Common myeloid progenitor, CD34-positive (primary cell): ENCODE data around the gene ERGIC2.

Experiments
- CTCF ChIA-PET: fragments of 350-600 bp; sonication (Branson Sonifier 250); formaldehyde crosslinking; loops from one replicate; lab custom pipeline; 2021; ENCODE audit warnings: antibody characterized with exemption; lab: Charles Lee
- POLR2A ChIA-PET: fragments of 350-600 bp; sonication (Branson Sonifier 250); formaldehyde crosslinking; loops from one replicate; lab custom pipeline; 2021; ENCODE audit warnings: antibody characterized with exemption; lab: Charles Lee
- DNase-seq, 3 donors: peaks; one replicate each; pipeline versions ENCODE4 v3.0.0 to v3.0.0-alpha.2; 2013
- H3K27ac ChIP-seq, 2 experiments: 1 replicate in 1 of 2; 2 replicates in 1 of 2; pipeline ENCODE4 v1.7.0; 2013; ENCODE audit warnings: inconsistent platforms in 2 of 2, low read length in 2 of 2, mild to moderate bottlenecking in 2 of 2, low read depth in 1 of 2, moderate library complexity in 1 of 2; ENCODE audit not compliant: severe bottlenecking in 2 of 2, insufficient read depth in 1 of 2, poor library complexity in 1 of 2
- H3K27me3 ChIP-seq, 5 experiments: replicated peaks in 2 of 5; 1 replicate in 3 of 5; 2 replicates in 2 of 5; pipeline versions ENCODE4 v1.6.1 to v1.7.0; 2013; ENCODE audit warnings: low read length in 4 of 5, mild to moderate bottlenecking in 2 of 5, moderate library complexity in 2 of 5, inconsistent platforms in 1 of 5; ENCODE audit not compliant: insufficient read depth in 5 of 5, control insufficient read depth in 4 of 5
- H3K36me3 ChIP-seq, 4 experiments: 1 replicate in 2 of 4; 2 replicates in 2 of 4; pipeline versions ENCODE4 v1.6.1 to v1.7.0; 2013; ENCODE audit warnings: low read length in 3 of 4, control low read depth in 1 of 4, mild to moderate bottlenecking in 1 of 4; ENCODE audit not compliant: control insufficient read depth in 4 of 4, insufficient read depth in 4 of 4
- H3K4me1 ChIP-seq, 4 experiments: 1 replicate in 3 of 4; 2 replicates in 1 of 4; pipeline versions ENCODE4 v1.6.1 to v1.7.1; 2013; ENCODE audit warnings: low read length in 3 of 4, mild to moderate bottlenecking in 3 of 4, control low read depth in 1 of 4, inconsistent platforms in 1 of 4, moderate library complexity in 1 of 4; ENCODE audit not compliant: control insufficient read depth in 4 of 4, insufficient read depth in 4 of 4; ENCODE audit errors: control extremely low read depth in 1 of 4
- H3K4me3 ChIP-seq, 7 experiments: 1 replicate in 4 of 7; 2 replicates in 3 of 7; pipeline versions ENCODE4 v1.5.1 to v1.7.0; 2013; ENCODE audit warnings: mild to moderate bottlenecking in 7 of 7, low read length in 6 of 7, moderate library complexity in 6 of 7, inconsistent platforms in 2 of 7, low read depth in 2 of 7, control low read depth in 1 of 7; ENCODE audit not compliant: insufficient read depth in 4 of 7, control insufficient read depth in 1 of 7; ENCODE audit errors: extremely low read depth in 1 of 7
- H3K9me3 ChIP-seq, 5 experiments: 1 replicate in 4 of 5; 2 replicates in 1 of 5; pipeline versions ENCODE4 v1.6.1 to v1.7.1; 2013; ENCODE audit warnings: low read length in 4 of 5, mild to moderate bottlenecking in 2 of 5, inconsistent platforms in 1 of 5, low read depth in 1 of 5, moderate library complexity in 1 of 5; ENCODE audit not compliant: control insufficient read depth in 4 of 5, insufficient read depth in 2 of 5; ENCODE audit errors: control extremely low read depth in 1 of 5
- WGBS: methylation state at CpG from one replicate; pipeline ENCODE4 v1.1.5; 2013; ENCODE audit not compliant: insufficient coverage; 5-methylcytosine and 5-hydroxymethylcytosine counted together

The ERGIC2 gene

DNA sequence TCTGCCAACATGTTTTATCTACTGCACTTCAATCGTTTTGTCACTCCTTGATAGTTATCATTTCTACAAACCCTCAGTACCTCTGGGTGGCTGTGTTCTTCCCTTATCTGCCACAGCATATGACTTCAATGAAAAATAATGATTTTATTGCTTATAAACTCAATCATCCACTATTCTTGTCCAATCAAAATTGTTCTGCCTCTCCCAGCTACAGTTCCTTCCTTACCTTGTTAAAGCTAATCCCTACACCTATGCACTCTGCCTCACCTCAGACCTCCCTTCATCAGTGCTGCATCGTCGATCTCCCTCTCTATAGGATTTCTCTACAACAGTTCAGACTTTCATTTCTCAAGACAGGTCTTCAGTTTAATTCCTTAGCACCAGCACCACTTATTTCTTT is 58.8 kb downstream of the ERGIC2 start:
- CTCF ChIA-PET: interaction anchor here (1.2 to 1.6 kb wide), 2 partner anchors 14 to 249 kb away, joined by 5 to 7 read pairs; no protein-coding TSS in a partner anchor
- DNase-seq: no peak
- H3K27me3 ChIP-seq: no peaks in the 10 kb centered on the region
- H3K36me3 ChIP-seq: peaks cover 3 to 26% (median 16%) of the 10 kb centered on the region in 4 experiments
- no peak overlapping the region for H3K4me3 ChIP-seq
- H3K27ac ChIP-seq: no peak overlapping the region
- peaks cover 0 to 9% (median 1%) of the 10 kb centered on the region in 4 experiments for H3K4me1 ChIP-seq
- 90% methylated on average over 3 of the region's 3 CpGs for whole genome bisulfite sequencing
- H3K9me3 ChIP-seq: peaks cover 0 to 4% (median 0%) of the 10 kb centered on the region in 5 experiments
- POLR2A ChIA-PET: no interaction called here

DNA sequence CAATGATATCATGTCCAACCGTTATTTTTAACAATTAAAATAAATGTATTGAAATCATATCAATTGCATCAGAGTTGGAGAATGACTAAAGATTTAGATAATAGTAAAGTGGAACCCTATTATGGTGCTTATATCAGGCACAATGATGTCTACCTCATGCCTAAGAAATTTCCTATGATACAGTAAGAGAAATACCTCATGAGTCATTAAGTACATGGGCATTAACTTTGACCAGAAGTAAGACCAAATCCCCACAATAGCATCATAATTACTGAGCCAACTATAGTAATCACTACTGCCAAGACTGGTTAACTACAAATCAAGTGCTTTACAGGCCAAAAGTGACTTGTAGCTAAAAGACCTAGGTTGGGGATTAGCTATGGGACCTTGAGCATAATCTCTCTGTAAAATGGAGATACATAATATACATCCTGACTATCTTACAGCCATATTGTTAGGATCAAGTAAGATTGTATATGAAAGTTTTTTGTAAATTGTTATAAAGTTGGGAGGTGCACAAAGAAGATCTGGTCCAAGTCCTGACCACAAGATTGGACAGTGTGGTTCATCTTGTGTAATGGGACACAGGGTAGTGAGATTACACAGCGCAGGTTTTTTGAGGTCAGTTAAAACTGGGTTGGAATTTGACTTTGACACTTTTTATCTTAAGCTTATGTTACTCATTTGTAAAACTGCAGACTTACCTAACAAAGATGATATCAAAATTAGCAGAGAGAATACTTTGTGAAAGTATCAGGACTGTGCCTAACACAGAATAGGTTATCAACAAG is 60.5 kb downstream of the ERGIC2 start:
- POLR2A ChIA-PET: no interaction called here
- peaks cover 6 to 26% (median 16%) of the 10 kb centered on the region in 4 experiments for H3K36me3 ChIP-seq
- no CpG with 5 or more reads among the region's 2 CpGs for WGBS
- H3K4me3 ChIP-seq: no peak overlapping the region
- peaks cover 2 to 19% (median 7%) of the 10 kb centered on the region in 4 experiments for H3K4me1 ChIP-seq
- H3K9me3 ChIP-seq: peaks cover 0 to 4% (median 0%) of the 10 kb centered on the region in 5 experiments
- no peak for DNase-seq
- no peak overlapping the region for H3K27ac ChIP-seq
- no peaks in the 10 kb centered on the region for H3K27me3 ChIP-seq
- CTCF ChIA-PET: interaction anchor here (1.0 to 3.7 kb wide), 4 partner anchors 10 to 32 kb away, joined by 3 to 37 read pairs (median 6); no protein-coding TSS in a partner anchor

DNA sequence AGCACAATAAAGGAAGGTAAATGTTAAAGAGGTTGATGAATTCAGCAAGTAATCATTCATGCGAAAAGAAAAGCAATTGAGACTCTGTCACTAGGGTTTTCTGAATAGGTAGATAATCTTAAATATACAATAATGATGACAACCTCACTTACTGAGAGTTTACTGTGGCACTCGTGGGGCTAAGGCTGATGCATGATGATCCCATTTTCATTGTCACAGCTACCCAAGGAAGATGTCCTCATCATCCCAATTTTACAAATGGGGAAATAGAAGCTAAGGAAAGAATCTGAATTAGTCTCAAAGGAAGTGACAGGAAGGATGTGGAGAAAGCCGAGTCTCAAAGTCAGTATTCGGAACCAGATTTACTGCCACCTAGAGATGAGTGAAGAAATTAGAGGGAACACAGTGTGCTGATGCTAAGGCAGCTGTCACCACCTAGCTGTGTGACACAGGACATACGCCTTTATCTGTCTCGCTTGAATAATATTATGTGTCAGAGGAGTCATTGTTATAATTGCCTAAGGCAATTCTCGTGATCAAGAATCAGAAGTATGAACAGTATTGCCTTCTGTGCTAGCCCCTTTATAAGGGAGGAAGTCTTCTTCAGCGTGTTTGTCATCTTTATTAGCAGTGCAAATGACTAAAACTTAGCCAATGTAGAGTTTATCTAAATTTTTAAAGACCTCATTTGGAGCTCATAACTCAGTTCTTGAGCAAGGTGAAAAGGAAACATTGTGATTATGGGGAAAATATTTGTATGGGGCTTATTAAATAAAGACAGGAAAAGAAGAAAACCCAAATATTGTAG is 63.2 kb downstream of the ERGIC2 start:
- DNase-seq: peak; percentile 86 to 90 (median 87)
- H3K36me3 ChIP-seq: peaks cover 6 to 21% (median 14%) of the 10 kb centered on the region in 4 experiments
- H3K27ac ChIP-seq: no peak overlapping the region
- ChIA-PET CTCF (interaction anchor here (0.6 to 4.5 kb wide), 45 partner anchors 9 to 1585 kb away, joined by 3 to 67 read pairs (median 4); partner anchors contain the start of gene ERGIC2), POLR2A (interaction anchor here (0.7 to 1.3 kb wide), 3 partner anchors 18 to 169 kb away, joined by 3 to 4 read pairs (median 3); partner anchors contain the start of gene FAR2)
- H3K4me1 ChIP-seq: peaks cover 2 to 41% (median 19%) of the 10 kb centered on the region in 4 experiments
- peaks cover 0 to 3% (median 0%) of the 10 kb centered on the region in 5 experiments for H3K9me3 ChIP-seq
- whole genome bisulfite sequencing: 21% methylated on average over 5 of the region's 8 CpGs
- H3K27me3 ChIP-seq: no peaks in the 10 kb centered on the region
- peak overlapping the region in 3 of 7 experiments; percentile 20 to 65 (median 43) for H3K4me3 ChIP-seq

DNA sequence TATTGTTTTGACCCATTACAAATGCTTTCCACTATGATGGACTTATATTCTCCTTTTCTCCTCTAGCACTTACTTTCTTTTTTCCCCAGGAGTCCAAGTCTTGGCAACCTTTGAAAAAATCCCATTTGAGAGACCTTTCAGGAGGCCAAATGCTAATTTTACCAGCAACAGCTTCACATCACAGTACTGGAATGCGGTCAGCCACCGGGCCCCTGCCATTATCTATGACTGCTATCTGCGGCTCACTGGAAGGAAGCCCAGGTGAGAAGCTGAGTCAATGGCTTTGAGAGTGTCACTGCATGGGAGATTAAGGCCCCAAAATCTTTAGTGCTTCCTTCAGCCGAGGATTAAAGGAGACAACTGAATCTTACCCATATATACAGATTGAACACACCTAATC is 64.2 kb downstream of the ERGIC2 start:
- 54% methylated on average over 3 of the region's 4 CpGs for WGBS
- Histone ChIP-seq H3K4me1 (peaks cover 2 to 42% (median 19%) of the 10 kb centered on the region in 4 experiments), H3K27me3 (no peaks in the 10 kb centered on the region), H3K36me3 (peaks cover 5 to 19% (median 14%) of the 10 kb centered on the region in 4 experiments), H3K27ac (peak overlapping the region in 1 of 2 experiments; percentile 64), H3K9me3 (no peaks in the 10 kb centered on the region), H3K4me3 (peak overlapping the region in 5 of 7 experiments; percentile 12 to 65 (median 33))
- DNase-seq: peak; percentile 23 to 53 (median 43)
- CTCF ChIA-PET: interaction anchor here (1.0 to 4.5 kb wide), 25 partner anchors 8 to 1584 kb away, joined by 3 to 67 read pairs (median 5); no protein-coding TSS in a partner anchor
- POLR2A ChIA-PET: interaction anchor here (0.6 to 1.3 kb wide), 2 partner anchors 17 to 168 kb away, joined by 3 read pairs; no protein-coding TSS in a partner anchor

DNA sequence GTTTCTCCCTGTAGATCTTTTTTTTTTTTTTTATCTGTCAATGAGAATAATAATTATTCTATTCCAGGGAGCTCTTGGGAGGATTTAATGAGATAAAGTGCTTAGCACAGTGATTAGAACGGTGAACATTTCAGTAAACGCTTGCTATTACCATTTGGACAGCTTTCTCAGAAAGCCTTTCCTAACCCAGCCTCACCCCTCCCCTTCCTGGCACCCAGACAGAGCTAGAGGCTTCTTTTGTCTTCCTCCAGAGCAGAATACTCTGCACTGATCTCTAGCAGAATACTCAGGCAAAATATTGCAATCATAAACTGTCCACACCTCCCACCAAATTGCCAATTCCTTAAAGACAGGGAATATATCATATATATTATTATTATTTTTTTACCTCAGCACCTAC is 66.6 kb downstream of the ERGIC2 start:
- H3K9me3 ChIP-seq: no peaks in the 10 kb centered on the region
- no peak for DNase-seq
- no peaks in the 10 kb centered on the region for H3K27me3 ChIP-seq
- ChIA-PET POLR2A (interaction anchor here (0.6 to 0.9 kb wide), 2 partner anchors 61 to 70 kb away, joined by 3 to 5 read pairs; no protein-coding TSS in a partner anchor), CTCF (interaction anchor here (0.6 to 2.5 kb wide), 10 partner anchors 8 to 291 kb away, joined by 3 to 15 read pairs (median 4); no protein-coding TSS in a partner anchor)
- peak overlapping the region in 1 of 7 experiments; percentile 43 for H3K4me3 ChIP-seq
- 0% methylated on average over 2 of the region's 2 CpGs for WGBS
- peaks cover 2 to 53% (median 19%) of the 10 kb centered on the region in 4 experiments for H3K4me1 ChIP-seq
- H3K27ac ChIP-seq: peak overlapping the region in 1 of 2 experiments; percentile 21
- peaks cover 5 to 17% (median 12%) of the 10 kb centered on the region in 4 experiments for H3K36me3 ChIP-seq

DNA sequence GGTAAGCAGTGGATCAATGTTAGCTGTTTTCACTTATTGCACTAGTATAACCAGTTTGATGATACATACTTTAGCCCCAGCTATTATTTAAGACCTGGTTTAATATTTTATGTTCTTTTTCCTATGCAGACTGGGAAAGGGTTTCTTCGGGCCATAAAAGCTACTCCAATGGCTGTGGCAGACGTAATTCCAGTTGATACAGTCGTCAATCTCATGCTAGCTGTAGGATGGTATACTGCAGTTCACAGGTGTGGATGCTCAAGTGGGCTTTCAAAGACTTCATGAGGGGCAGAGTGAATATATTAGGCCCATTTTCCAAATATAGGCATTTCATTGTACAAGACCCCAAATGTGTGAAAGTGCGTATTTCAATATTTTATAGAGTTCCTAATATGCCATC is 70.1 kb downstream of the ERGIC2 start:
- POLR2A ChIA-PET: no interaction called here
- WGBS: 97% methylated on average over 3 of the region's 4 CpGs
- CTCF ChIA-PET: interaction anchor here (1.7 to 7.5 kb wide), 6 partner anchors 11 to 162 kb away, joined by 3 to 43 read pairs (median 7); partner anchors contain the start of gene FAR2

More for the DNA sequence above, 70.1 kb downstream of the ERGIC2 start:
- no peak overlapping the region for H3K27ac ChIP-seq
- H3K9me3 ChIP-seq: no peaks in the 10 kb centered on the region
- no peak for DNase-seq
- no peak overlapping the region for H3K4me3 ChIP-seq
- H3K27me3 ChIP-seq: no peaks in the 10 kb centered on the region
- H3K4me1 ChIP-seq: peaks cover 0 to 40% (median 13%) of the 10 kb centered on the region in 4 experiments
- H3K36me3 ChIP-seq: peaks cover 2 to 30% (median 18%) of the 10 kb centered on the region in 4 experiments
